ENCODE results near the gene ANKMY2. TPM values are rescaled to one million over a fixed set of nuclear protein-coding genes. Genes with fewer than 3 reads are reported as not detected.
"Not testable (repeated sequence)": the region's sequence is repeated elsewhere in the genome, so short reads cannot be mapped to it uniquely, and the experiment has no call there.

Gene ANKMY2
- polyA plus RNA-seq (2013, experiment 1 of 2; ENCODE audit: insufficient read length) = 16.1 TPM
- polyA plus RNA-seq (2013, experiment 2 of 2; ENCODE audit: insufficient read length) = 16.5 TPM

DNA sequence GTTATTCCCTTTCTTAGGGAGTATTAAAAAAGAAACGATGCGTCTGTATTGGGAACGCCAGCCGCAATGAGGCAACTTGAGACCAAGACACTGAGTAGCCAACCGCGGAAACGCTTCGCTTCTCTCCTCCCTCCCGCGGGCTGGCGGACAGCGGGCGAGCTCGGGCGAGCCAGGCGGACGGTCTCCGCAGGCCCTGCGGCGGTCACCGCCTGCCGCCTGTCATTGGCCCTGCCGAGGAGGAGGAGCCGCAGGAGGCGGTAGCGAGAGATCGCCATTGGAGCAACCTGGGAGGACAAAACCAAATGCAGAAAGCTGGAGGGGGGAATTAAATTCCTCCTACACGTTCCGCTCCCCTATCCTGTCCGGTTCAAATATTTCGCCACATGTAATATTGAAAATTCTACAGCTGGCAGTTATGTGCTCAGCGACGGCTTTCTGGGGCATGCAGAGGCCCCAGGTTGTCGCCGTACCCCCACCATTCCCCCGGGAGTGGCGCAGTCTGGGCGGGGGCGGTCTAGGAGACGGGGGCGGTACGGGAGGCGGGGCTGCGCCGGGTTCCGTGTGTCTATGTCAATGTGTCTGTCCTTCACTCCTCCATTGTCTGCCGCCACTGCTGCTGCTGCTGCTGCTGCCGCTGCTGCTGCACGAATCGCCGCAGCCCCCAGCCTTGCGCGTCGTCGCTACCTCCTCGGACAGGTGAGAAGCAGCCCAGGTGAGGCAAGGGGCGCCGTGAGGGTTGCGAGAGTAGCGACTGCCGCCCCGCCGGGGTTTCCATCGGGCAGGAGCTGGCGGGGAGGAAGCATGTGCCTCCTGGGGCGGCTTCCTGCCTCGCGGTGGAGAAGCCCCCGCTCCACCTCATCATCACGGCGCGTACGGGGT, at the start of gene ANKMY2, which contains the start of gene BZW2:
Gene ANKMY2, minus strand, starts transcription at position 162 of the 879 bp plus-strand sequence. CDS start 181 bp downstream, outside the sequence.
Gene BZW2, plus strand, starts transcription at position 589 of the 879 bp plus-strand sequence. CDS start 19,263 bp downstream, outside the sequence.
- DNase-seq = peak; percentile 98

DNA sequence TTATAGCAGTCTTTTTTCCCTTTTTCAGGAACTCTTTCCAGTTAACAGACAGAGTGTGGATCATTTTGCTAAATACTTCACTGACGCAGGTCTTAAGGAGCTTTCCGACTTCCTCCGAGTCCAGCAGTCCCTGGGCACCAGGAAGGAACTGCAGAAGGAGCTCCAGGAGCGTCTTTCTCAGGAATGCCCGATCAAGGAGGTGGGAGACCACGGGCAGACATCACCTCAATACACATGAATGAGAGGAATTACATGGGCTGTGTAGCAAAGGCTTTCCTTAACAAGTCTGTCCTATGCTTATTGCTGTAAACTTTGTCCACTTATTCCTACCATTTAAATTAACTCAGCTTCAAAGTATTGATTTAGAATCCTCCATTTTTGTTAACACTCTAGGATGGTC, 49.3 kb upstream of the ANKMY2 start:
- no peak for DNase-seq

DNA sequence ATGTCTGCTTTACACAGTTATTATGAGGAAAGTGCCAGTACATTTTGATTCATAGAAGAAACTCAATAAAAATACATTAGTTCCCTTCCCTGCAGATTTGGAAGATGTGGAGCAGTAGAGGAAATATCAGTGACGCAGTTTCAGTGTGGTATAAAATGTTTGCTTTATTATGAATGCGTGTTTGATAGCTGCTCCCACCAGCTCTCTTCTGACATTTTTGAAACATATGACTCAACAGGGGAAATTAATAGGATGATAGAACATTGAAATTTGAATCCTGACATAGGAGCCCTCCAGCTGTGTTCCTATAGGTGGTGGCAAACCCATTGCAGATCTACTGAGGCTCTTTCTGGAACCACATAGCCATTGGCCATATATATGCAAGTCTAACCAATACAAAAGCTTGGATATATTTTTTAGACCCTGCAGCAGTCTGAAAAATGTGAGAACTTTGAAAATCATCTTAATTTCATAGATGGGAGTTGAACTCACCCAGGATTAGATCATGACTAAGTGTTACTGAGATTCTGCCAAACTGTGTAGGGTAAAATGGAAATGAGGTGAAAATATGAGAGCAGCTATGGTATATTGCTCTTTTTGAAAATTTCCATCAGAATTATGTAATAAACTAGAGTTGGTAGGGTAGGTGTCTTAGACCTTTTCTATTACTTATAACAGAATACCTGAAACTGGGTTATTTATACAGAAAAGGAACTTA, 48.2 kb upstream of the ANKMY2 start:
- DNase-seq = no peak

DNA sequence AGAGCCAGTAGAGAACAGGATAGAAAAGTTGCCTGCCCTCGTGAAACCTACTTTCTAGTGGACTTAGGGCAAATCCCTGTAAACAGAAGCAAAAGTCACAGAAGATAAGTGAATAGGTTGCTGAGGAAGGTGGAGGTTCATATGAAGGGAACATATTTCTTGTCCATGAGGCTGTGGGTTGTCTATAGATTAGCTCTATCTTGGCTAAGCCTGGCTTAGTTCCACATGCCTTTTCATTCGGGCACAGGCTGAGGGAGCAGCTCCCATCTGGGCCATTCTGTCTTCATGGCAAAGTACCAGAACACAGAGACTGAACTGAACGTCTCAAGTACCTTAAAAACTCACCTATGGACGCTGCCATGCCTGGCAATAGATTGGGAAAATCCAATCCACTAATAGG, 45.7 kb upstream of the ANKMY2 start:
- DNase-seq = no peak

DNA sequence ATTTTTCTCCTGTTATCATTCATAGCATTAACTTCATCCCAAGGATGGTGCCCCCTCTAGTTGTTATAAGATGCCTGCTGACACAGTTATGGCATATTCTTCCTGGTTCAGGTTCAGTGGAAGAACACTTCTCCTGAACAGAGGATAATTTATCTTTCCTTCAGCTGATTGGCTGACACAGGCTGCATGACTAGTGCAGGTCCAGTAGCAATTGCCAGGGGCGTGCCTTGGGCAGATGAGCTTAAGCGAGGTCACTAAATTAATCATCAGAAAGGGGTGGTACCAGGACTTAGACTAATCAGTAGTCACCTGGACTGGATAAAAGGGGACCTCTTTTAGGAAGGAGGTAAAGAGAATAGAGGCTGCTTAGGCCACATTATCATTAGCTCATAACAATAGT, 42.7 kb upstream of the ANKMY2 start:
- no peak for DNase-seq

DNA sequence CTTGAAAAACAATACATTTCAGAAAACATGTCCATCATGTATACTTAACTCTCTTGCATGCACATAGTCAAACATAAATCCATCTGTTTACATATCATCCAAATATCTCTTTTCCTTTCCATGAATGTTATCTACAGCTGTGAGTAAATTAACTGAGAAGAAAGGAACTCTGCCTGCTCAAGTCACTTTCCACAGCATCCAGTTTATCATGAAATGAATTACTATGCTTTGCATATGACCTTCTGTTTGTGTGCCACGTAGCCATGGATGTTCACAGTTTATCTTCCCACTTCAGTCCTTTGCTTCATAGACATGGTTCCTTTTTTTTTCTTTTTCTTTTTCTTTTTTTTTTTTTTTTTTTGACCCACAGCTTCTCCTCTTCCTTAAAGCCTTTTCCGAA, 40.0 kb upstream of the ANKMY2 start:
- DNase-seq = no peak

DNA sequence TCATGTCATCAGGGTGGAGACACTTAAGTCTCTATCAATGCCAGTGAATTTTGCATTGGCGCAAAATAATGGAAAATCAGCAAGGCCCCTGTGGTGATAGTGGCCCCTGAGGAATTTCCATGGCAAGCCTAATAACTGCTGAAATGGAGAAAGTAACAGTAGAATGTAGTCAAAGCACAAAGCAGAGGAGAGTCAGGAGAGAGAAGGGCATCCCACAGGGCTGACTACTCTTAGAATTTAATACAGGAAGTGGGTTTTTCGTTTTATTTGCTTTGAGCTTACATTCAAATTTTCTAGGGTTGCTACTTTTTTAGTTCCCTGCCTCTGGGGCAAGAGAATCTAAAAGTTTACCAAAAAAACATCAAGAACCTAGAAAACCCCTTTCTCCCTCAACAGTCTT, 39.4 kb upstream of the ANKMY2 start:
- DNase-seq = no peak

DNA sequence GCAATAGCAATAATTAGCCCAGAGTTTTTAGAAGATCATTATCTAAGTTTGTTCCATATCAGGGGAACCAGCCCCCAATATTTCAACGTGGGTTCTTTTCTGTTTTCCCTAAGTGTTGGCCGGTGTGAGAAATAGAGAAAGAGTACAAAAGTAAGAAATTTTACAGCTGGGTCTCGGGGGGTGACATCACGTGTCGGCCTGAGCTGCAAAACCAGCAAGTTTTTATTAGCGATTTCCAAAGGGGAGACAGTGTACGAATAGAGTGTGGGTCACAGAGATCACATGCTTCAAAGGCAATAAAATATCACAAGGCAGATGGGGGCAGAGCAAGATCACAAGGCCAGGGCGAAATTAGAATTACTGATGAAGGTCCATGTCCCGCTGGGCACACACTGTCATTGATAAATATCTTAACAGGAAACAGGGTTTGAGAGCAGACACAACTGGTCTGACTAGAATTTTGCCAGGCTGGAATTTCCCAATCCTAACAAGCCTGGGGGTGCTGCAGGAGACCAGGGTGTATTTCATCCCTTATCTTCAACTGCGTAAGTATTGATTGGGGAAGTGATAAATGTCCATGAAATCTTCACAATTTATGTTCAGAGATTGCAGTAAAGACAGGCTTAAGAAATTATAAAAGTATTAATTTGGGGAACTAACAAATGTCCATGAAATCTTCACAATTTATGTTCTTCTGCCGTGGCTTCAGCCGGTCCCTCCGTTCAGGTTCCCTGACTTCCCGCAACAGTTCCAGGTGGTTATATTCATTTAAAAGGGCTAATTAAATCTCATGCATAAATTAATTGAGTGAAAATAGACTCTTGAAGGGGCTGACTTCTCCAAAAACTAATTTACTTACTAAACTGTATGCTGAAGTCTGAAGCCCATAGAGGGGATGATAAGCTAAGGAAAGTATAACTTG, 33.4 kb upstream of the ANKMY2 start:
- not testable (repeated sequence) for DNase-seq

DNA sequence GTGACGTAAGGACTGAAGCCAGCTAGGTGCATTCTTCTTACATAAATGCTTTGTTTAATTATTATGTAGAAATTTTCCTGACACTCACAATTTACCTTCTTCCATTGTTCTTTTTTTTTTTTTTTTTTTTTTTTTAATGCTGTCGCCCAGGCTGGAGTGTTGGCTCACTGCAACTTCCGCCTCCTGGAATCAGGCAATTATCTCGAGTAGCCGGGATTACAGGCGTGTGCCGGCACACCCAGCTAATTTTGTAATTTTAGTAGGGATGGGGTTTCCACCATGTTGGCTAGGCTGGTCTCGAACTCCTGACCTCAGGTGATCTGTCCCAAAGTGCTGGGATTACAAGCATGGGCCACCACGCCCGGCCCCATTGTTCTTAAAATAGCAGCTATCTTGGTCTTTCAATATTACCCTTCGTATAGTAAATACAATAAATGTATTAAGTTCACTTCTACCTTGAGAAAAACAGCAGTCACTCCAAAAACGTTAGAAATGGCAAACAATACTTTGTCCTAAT, 32.5 kb upstream of the ANKMY2 start:
- DNase-seq = no peak

DNA sequence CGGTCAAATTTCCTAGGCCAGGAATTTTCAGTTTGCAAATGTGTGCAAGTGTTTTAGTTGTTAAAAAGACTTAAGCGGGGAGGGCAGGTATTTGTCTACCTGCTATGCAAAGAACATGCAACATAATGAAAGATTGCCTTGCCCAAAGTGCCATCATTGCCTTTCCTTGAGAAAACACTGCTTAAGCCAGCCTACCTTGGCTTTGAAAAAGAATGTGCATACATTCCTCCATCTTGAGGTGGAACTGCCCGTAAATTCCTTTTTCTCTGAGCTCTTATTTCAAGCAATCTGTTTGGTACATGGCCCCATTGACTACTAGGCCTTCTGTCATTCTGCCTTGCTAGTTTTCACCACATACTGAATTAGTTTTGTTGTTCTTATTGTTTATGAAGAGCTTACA, 29.7 kb upstream of the ANKMY2 start:
- no peak for DNase-seq

DNA sequence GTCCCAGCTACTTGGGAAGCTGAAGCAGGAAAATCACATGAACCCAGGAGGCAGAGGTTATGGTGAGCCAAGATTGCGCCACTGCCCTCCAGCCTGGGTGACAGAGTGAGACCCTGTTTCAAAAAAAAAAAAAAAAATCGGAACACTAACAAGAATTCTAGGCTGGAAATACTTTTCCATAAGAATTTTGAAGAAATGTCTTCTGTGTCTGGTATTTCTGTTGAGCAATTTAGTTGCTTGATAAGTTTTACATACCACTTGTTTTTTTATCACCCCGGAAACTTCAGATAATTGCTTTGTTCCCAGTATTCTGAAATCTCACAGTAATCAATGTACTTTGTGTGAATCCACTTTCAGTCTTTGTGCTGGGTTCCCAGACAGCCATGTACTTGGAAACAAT, 26.3 kb upstream of the ANKMY2 start:
- no peak for DNase-seq

DNA sequence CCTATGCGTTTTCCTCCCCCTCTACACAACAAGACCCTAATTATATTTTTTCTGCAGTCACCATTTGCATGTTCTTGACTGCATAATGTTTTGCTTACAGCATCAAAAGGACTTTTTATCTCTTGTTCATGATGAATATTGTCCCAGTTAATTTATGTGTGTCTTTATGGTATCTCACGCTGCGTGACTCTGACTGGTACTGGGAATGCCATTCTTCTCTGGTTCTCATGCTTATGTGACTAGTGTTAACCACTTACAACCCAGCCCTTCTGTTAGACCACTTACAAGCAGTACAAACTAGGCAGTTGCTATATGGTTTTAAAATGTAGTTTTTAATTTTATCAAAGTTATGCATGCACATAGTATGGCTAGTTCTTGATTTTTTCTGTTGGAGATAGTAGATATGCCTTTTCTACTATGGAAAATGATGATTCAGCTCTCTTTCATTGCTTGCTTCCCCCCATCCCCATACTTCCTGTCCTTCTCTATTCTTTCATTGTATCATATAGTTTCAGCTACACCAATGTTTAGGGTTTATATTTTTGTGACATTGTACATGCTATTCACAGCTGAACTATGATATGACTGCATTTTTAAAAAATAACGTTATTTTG, 25.3 kb upstream of the ANKMY2 start:
- DNase-seq = no peak

DNA sequence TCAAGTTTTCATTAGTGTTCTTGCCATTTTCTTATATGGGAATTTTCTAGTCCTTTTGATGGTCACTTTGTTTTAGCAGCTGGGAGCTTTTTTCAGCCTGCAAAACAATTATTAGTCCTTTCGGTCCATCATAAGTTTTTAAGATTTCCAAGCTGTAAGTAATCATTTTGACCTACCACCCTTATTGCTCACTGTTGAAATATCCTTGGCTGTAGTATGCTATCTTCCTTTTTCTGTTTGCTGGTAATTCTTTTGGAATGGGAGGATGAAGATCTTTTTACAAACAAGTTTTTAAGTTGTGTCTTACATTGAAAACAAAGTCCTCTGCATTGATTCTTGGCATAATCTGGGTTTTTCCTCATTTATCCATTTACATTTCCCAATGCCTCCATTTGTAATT, 24.5 kb upstream of the ANKMY2 start:
- peak; percentile 28 for DNase-seq

DNA sequence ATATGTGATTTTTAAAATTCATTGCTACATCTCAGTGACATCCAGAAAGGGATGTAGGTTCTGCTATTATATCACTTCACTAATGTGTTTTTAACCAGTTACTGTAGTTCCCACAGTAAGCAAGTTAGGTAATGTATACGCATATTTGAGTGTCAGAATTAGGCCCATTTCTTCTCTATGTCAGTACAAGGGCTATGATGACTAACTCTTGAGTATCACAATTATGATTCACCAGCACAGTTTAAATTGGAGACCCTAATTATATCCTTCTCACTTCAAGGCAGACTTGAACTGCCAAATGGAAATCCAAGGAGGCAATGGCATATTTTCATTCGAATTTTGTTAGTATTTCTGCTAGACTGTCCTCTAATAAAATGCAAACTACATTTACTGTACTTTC, 24.0 kb upstream of the ANKMY2 start:
- DNase-seq = peak; percentile 48

DNA sequence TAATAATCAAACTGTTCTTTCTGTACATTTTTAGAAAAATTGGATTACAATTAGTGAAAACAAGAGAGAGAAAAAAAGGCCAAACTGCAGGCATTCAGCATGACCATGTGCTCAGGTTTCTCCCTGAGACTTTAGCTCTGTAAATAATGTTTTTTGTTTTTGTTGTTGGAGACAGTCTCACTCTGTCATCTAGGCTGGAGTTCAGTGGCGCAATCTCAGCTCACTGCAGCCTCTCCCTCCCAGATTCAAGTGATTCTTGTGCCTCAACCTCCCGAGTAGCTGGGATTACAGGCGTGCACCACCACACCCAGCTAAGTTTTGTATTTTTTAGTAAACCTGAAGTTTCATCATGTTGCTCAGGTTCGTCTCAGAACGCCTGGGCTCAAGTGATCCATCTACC, 23.4 kb upstream of the ANKMY2 start:
- no peak for DNase-seq

DNA sequence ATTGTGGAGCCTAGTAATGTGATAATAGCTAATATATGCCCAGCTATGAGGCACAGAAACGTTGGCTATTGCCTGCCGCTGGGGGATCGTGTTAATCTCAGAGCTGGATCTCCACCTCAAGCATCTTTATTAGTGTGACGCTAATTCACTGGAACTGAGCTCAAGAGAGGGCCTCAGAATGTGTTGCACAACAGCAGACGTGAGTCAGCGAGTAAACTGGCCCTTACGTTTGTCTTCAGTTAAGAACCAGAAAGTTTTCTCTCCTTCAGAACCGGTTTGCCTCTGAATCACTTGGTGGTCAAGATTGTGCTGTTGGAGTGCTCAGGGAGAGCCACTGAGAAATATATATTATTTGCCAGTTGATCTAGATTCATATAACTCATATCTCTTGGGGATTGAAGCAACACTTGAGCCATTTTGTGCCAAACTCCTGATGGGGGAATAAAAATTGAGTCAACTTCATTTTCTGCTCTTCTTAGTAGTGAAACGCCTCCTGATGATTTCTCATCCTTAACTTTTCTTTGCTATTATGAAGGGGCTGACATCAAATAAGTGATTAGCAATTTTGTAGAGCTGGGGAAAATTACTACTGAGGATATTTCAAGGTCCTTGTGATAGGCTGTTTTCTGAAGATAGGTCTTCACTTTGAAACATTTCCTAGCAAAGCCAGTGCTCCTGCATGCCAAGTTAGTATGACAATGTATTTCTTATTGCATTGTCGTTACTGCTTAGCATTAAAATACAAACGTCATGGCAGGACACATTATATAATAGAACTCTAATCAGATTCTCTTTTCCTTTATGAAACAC, 22.7 kb upstream of the ANKMY2 start:
- peak; percentile 95 for DNase-seq

DNA sequence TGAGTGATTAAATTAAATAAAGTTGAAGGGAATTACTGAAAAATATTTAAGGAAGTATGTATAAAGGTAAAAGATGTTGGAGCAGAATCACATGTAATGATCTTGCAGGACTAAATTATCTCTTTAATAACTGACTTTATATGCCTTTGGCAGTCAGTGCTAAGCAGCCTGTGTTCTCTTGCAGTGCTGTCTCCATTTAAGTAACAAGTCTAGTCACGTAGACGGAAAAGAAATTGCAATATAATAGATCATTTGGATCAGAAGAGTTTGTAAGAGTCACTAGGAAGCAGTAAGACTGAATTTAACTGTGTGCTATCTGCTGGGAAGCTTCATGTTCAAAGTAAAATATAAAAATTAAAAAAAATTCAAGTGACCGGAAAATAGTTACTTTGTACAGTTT, 21.8 kb upstream of the ANKMY2 start:
- no peak for DNase-seq

DNA sequence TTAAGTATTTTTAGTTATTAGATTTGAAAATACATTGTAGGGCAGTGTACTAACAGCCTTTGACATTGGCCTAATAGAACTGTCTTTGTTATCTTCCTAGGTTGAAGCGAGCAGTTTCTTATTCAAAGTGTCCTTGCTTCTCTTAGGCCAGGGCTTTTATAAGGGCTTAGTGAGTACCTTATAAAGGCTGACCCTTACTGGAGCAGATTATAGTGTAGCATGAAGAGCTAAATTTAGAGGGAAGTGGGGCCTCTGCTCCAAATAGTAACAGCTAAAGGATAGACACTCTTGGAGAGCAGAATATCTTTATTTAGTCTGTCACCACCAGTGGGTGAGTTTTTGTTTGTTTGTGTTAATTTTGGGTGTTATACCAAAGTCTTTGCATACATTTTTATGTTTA, 16.4 kb upstream of the ANKMY2 start:
- DNase-seq = no peak

DNA sequence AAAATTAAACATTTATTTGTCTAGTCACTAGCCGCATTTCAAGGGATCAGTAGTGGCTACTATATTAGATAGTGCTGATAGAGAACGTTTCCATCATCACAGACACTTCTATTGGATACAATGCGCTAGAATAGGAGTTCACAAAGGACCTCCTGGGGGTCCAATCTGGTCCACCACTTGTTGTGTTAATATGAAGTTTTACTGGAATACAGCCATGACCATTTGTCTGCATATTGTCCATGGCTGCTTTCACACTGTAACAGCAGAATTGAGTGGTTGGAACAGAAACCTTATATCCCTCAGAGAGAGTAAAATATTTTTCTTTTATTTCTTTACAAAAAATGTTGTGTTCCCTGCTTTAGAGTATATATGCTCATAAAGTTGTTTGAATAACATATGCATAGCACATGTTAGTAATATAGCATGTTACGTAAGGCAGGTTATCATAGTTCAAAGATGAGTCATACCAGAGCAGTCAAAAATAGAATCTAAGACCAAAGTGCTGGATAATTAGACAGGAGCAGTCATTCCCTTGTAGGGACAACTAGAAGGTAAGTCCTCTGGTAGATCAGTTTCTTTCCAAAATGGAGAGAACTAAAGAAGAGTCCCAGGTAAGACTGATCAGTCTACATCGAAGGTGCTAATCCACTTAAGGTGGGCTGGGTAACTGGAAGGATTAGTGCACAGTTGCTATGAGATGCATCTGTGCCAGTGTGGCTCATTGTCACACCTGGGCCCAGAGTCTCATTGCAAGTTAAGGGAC, 15.3 kb upstream of the ANKMY2 start:
- peak; percentile 71 for DNase-seq

DNA sequence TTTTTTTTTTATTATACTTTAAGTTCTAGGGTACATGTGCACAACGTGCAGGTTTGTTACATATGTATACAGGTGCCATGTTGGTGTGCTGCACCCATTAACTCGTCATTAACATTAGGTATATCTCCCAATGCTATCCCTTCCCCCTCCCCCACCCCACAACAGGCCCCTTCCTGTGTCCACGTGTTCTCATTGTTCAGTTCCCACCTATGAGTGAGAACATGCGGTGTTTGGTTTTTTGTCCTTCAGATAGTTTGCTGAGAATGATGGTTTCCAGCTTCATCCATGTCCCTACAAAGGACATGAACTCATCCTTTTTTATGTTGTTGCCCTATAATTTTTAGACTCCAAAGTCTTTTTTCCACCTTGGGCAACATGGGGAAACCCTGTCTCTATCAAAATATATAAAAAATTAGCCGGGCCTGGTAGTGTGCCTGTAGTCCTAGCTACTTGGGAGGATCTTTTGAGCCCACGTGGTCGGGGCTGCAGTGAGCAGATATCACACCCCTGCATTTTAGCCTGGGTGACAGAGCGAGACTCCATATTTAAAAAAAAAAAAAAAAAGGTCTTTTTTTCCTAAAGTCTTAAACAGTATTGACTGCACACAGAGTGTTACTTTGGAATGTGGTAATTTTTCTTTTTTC, 14.4 kb upstream of the ANKMY2 start:
- not testable (repeated sequence) for DNase-seq
